GM04503 (cell line): ENCODE measurements around the gene CDK18.

Source experiments
- DNase-seq: peaks from one replicate; pipeline ENCODE4 v3.0.0-alpha.2; 2012; ENCODE audit warnings: low read depth

Gene CDK18

DNA sequence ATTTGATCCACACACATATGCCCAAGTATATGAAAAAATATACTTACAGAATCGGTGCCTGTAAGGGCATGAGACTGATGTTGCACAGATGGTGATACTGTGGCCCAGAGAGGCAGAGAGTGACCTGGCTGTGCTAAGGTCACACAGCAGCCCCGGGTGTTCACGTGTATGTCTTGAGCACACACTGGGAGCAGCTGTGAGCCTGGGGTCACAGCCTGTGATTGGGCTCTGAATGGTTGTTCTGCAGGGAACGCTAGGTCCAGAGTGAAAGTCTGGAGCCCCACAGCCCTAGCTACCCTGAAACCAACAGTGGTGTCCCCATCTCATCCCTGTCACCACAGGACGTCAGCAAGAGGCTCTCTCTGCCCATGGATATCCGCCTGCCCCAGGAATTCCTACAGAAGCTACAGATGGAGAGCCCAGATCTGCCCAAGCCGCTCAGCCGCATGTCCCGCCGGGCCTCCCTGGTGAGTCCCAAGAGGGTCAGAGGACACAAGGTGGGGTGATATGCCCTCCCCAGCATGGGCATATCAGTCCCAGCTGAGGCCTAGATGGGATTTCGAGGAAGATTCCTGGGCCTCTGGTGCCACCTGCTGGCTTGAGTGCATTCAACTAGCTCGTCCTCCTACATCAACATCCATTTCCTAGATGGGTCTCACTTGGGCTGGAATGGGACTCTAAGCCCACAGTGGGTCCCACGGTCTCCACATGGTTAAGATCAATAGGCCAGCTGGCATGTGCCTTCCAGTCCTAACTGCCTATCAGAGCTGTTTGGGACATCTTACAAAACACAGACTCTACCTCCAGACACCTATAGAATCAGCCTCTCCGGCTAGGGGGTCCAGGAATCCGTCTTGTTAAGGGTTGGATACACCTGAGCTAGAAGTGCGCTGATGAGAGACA is 19.7 kb downstream of the CDK18 start:
- no peak for DNase-seq

DNA sequence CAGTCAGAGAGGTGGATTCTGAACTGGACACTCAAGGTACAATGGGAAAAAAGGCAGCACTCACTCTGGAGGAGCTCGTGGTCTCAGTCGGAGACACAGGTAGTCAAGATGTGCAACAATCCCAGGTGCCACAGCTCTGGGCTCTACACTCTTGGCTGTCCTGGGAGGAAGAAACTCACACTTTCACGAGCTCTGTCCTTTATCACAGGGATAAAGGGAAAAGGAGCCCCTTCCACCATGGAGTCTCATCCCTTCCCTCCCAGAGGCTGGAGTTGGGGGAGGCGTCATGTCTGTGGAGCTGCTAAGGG is 20.3 kb downstream of the CDK18 start:
- DNase-seq = no peak

DNA sequence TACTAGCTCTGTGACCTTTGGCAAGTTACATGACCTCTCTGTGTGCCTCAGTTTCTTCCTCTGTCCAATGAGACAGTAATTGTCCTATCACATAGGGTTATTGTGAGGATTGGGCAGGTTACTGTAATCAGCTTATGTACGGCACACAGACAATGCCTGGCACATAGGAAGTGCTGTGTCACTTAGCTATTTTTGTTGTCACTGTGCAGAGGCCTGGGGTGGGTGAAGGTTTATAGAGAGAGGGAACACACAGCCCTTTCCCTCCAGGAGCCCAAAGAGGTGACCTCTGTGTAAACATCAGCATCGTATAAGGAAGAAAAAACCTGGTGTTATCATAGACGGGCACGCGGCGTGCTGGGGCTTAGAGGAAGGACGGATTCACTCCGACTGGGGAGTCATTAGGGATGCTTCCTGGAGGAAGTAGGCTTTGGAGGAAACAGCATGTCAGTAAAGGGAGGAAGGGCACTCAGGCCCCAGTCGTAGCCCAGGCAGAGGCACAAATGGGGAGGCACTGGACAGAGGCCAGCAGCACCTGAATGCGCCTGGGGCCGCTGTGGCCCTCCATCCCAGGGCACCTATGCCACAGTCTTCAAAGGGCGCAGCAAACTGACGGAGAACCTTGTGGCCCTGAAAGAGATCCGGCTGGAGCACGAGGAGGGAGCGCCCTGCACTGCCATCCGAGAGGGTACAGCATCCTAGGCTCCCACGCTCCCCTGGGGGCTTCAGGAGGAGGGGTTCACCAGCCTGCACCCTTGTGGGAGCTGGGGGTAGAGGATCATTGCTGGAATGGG is 21.2 kb downstream of the CDK18 start:
- DNase-seq = no peak

DNA sequence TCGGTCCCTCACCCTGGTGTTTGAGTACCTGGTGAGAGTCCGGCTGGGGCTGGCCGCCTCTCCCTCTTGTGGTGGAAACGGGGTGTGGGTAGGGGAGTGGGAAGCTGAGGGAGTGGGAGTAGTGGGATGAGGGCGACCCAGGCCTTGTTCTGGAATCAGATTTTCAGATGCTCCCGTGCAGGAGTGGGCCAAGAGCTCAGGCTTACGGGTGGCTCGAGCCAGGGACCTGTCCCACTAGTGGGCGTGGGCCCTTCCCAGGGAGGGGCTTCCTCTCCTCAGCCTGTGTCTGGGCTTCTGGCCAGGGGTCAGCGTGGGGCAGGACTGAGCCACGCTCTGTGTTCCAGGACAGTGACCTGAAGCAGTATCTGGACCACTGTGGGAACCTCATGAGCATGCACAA is 22.0 kb downstream of the CDK18 start:
- no peak for DNase-seq

DNA sequence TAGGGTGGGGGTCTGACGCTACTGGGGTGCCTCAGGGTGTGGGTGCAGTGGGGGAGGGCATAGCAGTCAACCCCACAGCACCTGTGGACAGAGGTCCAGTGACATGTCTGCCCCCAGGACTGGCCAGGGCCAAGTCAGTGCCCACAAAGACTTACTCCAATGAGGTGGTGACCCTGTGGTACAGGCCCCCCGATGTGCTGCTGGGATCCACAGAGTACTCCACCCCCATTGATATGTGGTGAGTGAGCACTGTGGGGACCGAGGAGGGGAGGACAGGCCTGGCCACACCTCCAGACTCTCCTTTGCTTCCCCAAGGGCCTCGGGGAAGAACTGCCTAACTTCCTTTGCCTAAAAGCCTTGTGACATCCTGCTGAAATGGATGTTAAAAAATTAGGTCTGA is 23.5 kb downstream of the CDK18 start:
- DNase-seq = no peak

DNA sequence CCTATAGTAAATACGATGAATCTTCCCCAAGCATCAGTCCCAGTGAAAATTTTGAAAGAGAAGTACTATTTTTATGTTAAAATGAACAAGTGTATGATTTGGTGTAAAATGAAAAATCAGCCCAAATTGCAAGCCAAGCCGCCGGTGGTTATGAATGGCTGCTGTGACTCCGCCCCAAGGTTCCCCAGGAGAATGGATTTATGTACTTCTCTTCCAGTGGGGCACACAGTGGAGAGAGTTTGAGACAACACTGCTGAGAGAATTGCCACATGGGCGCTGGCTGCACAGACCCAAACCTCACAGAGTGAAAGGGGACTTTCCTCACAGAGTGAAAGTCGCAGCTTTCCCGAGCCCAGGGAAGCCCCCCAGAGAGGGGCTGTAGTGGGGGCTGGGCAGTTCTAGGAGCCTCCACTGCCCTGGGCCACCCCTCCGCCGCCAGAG is 24.0 kb downstream of the CDK18 start:
- no peak for DNase-seq

DNA sequence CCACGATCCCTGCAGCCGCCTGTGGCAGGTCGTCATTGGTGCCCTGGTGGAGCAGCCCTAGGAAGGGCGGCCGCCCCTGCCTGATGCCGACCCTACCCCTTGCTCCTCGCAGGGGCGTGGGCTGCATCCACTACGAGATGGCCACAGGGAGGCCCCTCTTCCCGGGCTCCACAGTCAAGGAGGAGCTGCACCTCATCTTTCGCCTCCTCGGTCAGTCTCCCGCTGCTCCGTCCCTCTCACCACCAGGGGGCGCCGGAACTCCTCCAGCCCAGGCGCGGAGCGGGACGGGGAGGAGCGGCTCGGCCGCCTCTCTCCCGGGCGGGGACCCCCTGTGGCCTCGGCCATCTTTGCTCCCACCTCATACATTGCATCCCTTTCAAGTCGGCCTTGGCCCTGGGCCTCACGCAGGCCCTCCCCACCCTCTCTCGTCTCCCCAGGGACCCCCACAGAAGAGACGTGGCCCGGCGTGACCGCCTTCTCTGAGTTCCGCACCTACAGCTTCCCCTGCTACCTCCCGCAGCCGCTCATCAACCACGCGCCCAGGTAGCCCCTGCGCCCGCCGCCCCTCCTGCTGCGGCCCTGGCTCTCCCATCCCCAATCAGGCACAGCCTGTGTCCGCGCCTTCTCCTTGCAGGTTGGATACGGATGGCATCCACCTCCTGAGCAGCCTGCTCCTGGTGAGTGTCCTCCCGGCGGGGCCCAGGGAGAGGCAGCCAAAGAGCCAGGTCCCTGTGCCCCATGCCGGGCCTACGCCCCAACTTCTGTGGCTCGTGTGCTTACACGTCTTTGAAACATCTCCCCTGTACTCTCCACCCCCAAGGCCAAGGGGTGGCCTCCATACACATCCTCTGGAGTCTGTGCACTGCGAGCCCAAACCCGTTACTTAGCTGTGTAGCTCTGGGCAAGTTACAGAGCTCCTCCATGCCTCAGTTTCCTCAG is 24.7 kb downstream of the CDK18 start:
- no peak for DNase-seq

DNA sequence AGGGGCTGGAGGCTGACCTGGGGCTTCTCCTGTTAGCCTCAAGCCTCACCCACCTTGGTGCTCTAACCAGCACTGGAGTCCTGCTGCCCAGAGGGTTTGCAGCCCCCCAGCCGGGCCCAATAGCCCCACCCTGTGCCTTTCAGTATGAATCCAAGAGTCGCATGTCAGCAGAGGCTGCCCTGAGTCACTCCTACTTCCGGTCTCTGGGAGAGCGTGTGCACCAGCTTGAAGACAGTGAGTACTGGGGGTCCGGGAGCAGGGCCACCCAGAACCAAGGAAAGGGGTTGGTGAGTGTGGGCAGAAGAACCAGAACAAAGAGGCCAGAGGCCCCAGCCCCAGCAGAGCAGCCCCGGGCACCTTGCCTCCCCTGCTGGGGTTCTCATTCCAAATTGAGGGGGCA is 25.6 kb downstream of the CDK18 start:
- no peak for DNase-seq

DNA sequence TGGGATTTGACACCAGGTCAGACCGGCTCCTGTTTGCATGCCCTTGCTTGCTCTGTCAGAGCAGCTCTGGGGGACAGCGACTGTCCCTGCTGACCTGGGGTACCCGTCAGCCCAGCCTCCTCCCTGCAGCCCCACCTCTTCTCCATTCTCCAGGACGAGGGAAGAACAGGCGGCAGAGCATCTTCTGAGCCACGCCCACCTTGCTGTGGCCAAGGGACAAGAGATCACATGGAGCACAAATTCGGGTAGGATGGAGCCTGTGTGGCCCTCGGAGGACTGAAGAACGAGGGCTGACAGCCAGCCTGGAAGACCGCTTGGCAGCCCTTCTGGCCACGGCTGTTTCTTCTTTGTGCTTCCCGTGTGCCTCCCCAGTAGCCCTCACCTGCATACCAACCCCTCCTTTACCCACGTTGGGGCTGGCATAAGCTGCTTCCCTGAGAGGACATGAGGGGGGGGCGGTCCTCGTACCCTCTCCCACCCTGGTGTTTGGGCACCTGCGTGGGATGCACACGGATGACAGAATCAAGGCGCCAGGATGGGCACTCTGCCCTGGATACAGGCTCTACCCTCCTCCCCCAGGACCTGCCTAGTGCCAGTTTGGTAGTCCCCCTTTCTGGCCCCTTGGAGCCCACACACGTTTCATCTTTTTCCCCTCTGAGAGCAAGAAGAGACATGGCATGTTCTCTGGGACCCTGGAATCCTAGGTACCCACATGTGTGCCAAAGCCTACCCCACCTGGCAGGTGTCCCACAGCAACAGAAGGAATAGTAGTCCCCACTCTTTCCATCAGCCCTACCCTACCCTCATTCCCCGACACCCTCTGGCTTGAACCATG is 26.9 kb downstream of the CDK18 start:
- no peak for DNase-seq

DNA sequence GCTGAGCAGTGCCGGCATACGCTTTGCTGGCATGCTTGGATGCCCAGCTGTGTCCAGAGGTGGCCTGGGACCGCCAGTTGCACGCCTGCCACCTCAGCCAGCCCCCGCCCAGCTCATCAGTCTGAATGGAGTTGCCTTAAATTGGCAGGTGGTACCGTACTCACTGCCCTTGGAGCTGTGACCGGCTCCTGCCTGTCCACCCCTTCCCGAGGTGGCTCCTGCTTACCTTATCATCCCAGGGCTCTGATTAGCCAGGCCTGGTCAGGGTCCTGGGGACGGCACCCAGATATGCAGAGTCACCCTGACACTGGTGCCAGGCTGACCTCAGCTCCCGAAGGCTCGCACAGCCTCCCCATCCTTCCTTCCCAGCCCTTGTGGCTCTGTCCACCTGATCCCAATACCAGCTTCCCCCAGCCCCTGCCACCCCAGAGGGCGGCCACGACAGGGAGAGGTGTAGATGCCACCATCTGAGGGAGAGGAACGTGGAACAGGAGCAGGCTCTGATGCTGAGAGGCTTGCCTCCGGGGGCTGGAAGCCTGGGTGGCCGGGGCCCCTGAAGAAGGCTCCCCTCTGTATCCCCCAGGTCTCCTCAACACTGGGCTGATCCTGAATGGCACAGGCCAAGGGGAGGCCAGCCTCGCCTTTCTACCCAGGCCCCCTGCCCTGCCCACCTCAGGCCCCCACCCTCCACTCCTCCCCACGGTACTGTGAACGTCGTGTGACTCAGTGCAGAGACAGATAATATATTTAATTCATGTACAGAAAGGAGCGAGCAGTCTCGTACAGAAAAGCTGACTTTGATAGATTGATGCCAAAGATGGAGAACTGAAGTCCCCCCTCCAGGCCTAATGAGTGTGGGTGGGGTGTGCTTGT is 27.8 kb downstream of the CDK18 start:
- DNase-seq = no peak

DNA sequence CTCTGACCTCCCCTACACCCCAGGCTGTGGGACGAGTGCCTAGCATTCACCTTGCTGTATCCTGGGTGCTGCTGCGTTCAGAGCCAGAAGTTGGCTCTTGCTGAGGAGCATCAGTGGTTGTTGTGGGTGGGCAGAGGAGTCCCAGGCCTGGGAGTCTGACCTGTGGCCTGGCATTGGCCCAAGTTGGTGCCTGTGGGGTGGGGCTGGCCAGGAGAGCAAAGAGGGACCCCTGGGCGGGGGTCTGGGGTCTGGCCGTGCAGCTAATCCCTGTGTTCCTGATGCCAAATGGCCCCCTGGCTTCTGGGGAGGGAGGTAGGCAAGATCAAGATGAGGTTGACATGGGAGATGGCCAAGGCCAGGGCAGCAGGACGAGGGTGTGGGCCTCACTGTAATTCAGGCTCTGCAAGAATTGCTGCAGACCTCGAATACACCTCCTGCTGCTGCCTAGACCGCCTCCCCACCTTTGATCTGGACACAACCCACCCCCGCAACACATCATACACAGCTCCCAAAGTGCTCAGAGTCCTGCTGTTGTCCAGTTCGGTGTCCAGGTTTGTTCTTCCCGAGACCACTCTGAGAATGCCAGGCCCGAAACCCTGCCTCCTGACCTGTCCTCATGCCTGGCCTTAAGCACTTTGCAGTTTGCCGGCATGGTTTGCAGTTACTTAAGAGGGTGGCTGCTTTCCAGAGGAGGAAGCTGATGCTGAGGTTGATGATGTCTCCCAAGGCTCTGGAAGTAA is 28.7 kb downstream of the CDK18 start:
- DNase-seq = no peak

DNA sequence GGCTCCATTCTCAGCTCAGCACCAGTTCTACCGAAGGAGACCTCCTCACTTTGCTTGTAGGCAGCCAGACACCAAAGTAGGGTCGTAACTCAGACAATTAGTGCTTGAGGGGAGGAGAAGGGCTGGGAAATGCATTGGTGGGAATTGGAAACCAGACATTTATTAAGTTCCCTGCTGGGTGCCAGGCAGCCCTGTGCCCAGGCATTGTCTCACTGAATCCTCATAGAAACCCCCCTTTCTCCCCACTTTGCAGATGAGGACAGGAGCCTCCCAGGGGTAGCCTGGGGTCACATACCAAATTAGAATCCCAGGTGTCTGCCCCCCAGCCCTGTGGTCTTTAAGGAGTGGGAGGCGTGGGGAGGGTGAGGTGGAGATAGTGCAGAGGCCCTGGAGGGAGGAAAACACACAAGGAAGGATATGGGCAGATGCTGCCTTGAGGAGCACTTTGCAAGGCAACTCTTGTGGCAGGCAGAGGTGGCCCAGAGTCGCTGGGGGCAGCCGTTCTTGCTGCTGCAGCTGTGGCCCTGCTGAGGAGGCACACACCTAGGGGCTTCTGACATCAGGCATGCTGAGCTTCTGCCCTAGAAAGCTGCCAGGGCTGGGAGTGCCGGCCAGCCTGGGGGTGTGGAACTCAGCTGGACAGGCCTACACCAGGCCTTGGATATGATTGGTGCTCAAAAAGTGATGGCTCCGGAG is 29.4 kb downstream of the CDK18 start:
- no peak for DNase-seq

DNA sequence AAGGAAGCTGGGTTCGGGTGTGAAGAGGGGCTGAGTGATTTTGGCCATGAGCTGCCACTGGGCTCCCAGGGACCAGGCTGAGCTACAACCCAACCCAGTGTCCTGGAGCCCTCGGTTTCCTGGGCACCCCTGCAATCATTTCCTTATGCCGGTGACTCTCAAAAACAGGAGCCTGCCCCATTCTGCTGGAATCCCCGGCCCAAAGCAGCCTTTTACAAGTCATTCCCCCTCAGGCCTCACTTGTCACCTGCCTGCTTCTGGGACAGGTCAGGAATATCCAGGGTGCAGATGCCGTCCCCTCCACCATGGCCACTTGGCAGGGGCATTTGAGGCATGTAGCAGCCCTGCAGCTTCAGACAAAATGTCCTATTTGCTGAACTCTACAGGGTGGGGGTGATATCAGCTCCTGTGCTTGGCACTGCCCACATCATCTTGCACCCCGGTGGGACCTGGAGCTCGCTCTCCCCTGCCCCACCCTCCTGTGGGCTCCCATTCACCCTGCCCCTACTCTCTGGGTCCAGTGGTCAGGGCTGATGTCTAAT is 30.0 kb downstream of the CDK18 start:
- DNase-seq = no peak

DNA sequence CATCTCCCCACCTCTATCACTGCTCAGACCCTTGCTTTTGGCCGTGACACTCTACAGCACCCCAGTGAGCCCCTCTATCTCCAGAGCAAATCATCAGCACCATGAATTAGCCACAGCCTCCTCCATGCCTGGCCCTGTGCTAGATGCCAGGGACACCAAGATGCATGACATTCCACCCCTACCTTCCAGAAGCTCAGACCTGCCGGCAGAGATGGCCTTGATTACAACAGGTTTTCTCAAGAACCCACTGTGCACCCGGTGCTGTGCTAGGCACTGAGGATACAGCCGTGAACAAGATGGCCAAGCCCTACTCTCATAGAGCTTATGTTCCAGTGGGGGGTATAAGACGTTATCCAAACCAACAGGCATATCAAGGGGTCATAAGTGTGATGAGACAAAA is 30.6 kb downstream of the CDK18 start:
- DNase-seq = no peak

DNA sequence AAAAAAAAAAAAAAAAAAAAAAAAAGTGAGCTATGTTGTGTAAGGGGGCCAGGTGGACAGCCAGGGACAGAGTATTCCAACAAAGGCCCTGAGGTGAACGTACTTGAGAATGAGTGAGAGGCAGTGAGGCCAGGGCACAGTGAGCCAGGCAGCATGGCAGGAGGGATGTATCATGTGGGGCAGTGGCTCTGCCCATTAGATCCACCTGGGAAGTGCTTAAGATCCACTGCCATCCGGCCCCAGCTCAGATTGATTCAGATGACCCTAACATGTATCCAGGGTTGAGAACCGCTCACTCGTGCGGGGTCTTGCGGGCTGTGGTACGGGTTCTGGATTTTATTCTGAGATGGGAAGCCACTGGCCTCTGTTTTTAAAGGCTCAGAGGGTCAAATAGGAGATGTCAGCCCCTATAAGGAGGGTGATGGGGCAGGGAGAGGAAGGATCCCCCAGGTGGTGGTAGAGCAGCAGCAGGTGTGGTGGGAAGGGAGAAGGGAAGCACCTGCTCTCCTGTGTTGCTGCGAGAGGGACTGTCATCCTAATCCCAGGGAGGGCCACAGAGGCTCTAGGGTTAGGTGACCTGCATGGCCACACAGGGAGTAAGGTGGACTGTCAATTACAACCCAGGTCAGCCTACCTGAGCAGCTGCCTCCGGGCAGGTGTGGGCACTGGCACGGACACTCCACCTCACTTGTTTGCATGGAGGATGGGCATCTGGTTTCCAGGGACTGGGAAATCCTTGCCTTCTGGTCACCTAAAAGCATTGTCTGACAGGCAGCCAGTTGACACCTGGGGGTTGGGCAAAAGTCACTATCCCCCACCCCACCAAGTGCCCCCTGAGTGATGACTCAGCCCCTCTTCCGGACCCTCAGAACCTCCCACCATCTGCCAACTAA is 31.6 kb downstream of the CDK18 start:
- DNase-seq = no peak

DNA sequence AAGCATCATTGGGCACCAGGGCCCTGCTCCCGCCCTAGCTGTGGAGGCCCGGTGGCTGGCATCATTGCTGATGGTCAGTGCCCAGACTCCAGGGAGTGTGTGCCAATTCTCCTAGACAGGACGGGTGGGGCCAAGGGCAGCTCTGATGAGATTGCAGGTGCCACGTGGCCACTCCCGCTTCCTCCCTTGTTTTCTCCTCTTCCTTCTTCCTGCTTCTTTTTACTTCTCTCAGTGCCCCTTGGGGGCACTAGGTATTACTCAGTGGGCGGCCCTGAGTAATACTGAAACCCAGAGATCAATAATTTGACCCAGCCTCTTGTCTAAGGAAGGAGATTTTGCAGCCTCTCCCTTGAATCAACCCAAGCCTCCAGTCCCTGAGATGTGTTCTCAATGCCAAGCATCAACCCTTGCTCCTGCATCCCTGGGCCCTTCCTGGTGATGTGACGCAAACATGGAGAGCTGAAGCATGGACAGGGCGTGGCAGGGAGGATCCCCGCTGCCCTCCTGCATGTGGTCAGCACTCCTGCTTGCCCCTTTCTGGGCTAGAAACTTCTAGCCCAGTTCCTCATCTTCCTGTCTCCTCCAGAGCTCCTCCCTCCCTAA is 32.4 kb downstream of the CDK18 start:
- no peak for DNase-seq

DNA sequence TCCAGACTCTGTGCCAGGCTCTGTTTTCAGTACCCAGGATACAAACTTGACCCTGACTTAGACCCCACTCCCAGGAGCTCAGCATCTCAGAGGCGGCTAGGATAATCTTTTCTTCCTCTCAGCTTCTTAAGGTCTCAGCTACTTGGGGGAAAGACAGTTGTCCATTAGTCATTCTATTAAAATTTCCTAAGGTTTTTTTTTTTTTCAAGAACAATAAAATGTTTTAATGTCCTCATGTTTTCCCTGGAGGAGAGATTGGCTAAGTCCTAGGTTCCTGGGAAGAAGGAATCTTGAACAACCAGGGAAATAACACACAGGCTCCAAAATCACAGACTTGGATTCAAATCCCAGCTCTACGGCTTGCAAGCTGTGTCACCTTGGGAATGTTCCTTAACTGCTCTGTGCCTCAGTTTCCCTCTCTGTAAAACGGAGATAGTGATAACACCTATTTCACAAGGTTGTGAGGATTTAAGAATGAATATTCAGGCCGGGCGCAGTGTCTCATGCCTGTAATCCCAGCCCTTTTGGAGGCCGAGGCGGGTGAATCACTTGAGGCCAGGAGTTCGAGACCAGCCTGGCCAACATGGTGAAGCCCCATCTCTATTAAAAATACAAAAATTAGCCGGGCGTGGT is 33.0 kb downstream of the CDK18 start:
- peak; percentile 22 for DNase-seq
